ENCODE results near the gene HOMEZ.
"Not testable (repeated sequence)": the region's sequence is repeated elsewhere in the genome, so short reads cannot be mapped to it uniquely, and the experiment has no call there.

The HOMEZ gene

GRCh38 chr14:23286020-23286901 is at the start of gene HOMEZ:
Gene HOMEZ, minus strand, starts transcription at chr14:23286132. Its CDS starts 180 bp downstream, at chr14:23285952.
- DNase-seq (ENCODE audit: low read depth): peak; percentile 94

GRCh38 chr14:23335623-23336022 is 49.7 kb upstream of the HOMEZ start:
- DNase-seq (ENCODE audit: low read depth): no peak

DNA sequence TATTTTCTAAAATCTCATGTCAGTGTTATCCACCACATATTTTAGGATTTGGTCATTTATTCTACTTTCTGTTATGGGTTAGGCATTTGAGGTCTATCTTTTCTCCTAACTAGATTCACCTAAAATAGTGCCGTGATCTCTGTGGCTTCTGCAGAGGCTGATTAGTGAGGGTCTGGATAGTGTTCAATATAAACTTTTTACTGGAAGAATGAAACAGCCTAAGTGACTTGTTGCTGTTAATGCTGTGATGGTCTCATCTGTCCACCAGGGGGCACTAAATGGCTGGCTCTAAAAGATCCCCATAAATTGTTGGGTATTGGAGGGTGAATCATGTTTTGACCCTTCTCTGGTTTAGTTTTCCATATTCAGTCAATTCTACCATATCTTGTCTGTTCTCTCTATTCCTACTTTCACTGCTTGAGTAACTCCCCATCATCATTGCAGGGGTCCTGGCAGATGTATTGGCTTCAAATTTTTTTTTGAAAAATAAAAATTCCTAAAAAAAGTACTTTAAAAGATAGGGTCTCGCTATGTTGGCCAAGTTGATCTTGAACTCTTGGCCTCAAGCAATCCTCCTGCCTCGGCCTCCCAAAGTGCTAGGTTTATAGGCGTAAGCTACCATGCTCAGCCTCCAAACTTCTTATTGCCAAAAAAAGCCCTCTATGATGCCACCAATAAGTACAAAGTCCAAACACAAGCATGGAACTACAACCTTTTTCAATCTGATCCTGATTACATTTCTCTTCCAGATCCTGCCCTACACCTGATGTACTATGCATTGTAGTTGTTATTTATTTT is 42.2 kb upstream of the HOMEZ start:
- DNase-seq (ENCODE audit: low read depth): peak; percentile 50

- no peak for DNase-seq (ENCODE audit: low read depth)
Measured at GRCh38 chr14:23326491-23327332, 40.8 kb upstream of the HOMEZ start.

DNA sequence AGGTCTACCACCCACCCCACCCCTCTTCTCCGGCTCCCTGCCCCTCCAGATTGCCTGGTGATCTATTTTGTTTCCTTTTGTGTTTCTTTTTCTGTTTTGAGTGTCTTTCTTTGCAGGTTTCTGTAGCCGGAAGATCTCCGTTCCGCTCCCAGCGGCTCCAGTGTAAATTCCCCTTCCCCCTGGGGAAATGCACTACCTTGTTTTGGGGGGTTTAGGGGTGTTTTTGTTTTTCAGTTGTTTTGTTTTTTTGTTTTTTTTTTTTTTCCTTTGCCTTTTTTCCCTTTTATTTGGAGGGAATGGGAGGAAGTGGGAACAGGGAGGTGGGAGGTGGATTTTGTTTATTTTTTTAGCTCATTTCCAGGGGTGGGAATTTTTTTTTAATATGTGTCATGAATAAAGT is 39.8 kb upstream of the HOMEZ start:
- not testable (repeated sequence) for DNase-seq (ENCODE audit: low read depth)

- DNase-seq (ENCODE audit: low read depth): no peak
Measured at GRCh38 chr14:23324993-23325392, 39.1 kb upstream of the HOMEZ start.

GRCh38 chr14:23324455-23324846 is 38.5 kb upstream of the HOMEZ start:
- DNase-seq (ENCODE audit: low read depth): no peak

DNA sequence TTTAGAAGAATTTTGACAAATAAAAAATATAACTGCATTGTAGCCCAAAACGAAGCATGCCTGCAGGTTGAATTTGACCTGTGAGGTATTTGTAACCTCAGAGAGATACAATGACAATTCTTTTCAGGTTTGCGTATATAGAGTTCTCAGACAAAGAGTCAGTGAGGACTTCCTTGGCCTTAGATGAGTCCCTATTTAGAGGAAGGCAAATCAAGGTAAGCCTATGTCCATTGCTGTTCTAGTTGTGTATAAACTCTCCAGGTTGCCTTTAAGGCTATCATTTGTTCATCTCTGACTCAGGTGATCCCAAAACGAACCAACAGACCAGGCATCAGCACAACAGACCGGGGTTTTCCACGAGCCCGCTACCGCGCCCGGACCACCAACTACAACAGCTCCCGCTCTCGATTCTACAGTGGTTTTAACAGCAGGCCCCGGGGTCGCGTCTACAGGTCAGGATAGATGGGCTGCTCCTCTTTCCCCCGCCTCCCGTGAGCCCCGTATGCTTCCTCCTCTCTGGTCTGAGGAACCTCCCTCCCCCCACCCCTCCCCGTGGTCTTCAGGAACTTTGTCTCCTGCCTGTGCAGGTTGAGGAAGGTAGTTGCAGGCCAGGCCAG is 38.0 kb upstream of the HOMEZ start:
- DNase-seq (ENCODE audit: low read depth): no peak

- DNase-seq (ENCODE audit: low read depth): no peak
Measured at GRCh38 chr14:23322568-23323517, 36.9 kb upstream of the HOMEZ start.

DNA sequence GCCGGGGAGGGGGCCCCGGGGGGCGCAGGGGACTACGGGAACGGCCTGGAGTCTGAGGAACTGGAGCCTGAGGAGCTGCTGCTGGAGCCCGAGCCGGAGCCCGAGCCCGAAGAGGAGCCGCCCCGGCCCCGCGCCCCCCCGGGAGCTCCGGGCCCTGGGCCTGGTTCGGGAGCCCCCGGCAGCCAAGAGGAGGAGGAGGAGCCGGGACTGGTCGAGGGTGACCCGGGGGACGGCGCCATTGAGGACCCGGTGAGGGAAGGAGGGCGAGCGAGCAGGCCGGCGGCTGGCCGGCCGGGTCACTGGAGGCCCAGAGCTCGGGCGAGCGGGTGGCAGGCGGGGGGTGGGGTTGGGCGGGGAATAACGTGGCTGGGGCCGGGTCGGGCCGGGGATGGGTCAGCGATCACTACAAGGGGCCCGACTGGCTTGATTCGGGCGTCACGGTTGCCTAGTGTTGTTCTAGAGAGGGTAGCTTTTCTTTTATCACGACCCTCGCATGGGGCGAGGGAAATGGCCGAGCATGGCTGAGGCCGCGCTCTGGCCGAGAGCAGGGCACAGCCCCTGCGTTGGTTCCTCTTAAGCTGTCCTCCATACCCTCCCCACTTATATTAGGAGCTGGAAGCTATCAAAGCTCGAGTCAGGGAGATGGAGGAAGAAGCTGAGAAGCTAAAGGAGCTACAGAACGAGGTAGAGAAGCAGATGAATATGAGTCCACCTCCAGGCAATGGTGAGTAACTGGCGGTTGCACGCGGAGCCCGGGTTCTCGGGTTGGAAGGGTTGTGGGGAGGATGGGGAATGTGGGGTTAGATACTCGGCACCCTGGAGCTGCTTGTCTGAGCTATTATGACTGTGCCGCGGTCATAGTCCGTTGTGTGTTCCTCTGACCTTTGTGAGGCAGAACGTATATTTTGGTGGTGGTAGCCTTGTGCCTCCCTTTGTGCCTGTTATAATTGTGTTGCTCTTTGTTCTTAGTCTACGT is 35.9 kb upstream of the HOMEZ start:
- peak; percentile 21 for DNase-seq (ENCODE audit: low read depth)

- peak; percentile 96 for DNase-seq (ENCODE audit: low read depth)
Measured at GRCh38 chr14:23320584-23321571, 34.9 kb upstream of the HOMEZ start, which contains the start of gene PABPN1. Gene PABPN1, plus strand, starts transcription at chr14:23321457. Its CDS starts 13 bp downstream, at chr14:23321470.

GRCh38 chr14:23319746-23320583 is 34.0 kb upstream of the HOMEZ start:
- no peak for DNase-seq (ENCODE audit: low read depth)

DNA sequence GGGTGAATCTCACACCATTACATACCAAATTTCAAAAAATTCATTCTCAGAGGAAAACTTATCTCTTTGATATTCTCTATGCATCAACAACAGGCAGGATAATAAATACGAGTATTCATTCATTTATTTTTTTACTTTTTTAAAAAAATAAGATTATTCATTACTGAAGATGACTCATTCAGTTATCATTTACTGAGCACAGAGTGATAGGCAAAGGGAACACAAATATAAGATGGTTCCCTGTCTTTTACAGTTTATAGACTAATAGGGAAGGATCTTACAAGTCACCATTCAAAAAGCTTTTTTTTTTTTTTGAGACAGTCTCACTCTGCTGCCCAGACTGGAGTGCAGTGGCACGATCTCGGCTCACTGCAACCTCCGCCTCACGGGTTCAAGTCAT is 30.4 kb upstream of the HOMEZ start:
- DNase-seq (ENCODE audit: low read depth): no peak

- DNase-seq (ENCODE audit: low read depth): no peak
Measured at GRCh38 chr14:23310546-23310945, 24.6 kb upstream of the HOMEZ start.

DNA sequence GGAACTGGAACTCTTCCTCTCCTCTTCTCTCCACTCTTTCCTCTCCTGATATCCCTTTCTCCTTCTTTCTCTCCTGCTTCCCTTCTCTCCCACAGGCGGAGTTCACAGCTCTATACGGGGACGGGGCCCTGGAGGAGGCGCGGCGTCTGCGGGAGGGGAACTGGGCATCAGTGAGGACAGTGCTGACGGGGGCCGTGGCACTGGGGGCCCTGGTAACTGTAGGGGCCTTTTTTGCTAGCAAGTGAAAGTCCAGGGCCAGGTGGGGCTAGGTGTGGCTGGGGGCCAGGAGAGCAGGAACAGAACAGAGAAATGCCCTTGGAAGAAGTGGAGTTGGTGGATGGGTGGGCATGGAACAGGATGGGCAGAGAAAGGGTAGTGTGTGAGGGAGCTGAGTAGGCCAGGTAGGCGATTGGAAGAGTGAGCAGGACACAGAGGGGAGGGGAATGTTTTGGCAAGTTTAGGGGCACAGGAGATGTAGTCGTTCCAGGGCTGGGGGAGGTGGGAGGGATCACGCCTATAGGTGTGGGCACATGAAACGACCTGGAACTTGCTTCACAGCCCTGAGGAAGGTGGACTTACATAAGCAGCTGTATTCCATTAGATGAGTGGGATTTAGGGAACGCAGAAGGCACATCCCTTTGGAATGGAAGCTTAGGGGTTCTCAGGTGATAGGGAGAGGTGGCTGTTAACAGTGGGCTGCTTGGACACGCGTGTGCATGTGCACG is 23.0 kb upstream of the HOMEZ start:
- DNase-seq (ENCODE audit: low read depth): no peak

Measured in T follicular helper cell (primary cell).